T-helper 2 cell treated with Interferon-gamma antibody and Interleukin-4, amounts not matched to agents 100 ng/mL and 5 ng/mL, for 36 hours (primary cell): Measurements from ENCODE around the gene CSTPP1. TPM values are rescaled to one million over a fixed set of nuclear protein-coding genes. Genes with fewer than 3 reads are reported as not detected.
"Not testable (repeated sequence)": the region's sequence is repeated elsewhere in the genome, so short reads cannot be mapped to it uniquely, and the experiment has no call there.

Experiments
- intact Hi-C: fragments of 100-400 bp; cut with micrococcal nuclease; formaldehyde crosslinking; loops from one replicate; pipeline ENCODE4 v1.15.1; 2023
- total RNA-seq: library from RNA; stranded (reverse); gene quantifications from 2 replicates; pipeline ENCODE4 v1.2.3, GENCODE V29; 2022

Gene CSTPP1
- total RNA-seq, 1 donor from 2014 or later = 17.4 TPM

DNA sequence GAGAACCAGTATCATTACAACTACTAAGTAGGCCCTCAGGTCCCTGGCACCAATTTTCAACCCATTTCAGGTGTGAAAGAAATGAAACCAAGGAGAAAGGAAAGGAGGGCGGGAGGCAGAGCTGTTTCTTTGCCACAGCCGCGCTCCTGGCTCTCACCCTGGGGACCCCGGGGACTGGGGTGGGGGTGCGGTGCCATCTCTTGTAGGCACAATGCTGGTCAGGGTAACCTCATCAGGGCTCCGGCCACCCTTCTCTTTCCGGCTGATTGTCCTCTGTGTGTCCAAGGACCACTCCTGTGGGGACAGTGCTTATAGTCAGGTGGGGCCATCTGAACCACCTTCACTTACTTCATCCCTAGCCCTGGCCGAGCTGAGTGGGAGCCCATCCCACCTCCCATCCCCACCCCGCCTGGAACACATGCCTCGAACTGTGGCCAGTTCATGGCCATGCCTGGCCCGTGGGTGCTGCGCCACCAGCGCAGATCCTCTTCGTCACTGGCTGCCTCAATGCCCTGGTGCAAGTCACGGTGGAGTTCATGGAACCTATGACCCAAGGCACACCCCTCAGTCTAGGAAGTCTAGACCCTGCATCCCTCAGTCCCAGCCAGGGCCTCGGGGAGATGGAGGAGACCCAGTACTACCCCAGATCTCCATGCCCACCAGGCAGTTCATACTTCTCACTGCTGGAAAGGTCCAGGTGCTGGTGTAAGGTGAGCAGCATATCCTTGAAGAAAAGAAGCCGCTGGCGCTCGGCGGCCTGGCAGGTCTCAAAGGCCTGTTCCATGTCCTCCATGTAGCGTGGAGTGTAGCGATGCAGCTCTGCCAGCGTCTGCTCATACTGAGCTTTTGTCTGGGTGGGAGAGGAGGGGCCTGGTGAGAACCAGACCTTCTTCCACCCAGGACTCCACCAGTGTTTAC is 242.4 kb downstream of the CSTPP1 start:
- intact Hi-C loops = loop anchor here (5.0 kb wide), 1 partner anchor 562 kb away; the partner anchor contains the start of genes ATG13 and HARBI1

DNA sequence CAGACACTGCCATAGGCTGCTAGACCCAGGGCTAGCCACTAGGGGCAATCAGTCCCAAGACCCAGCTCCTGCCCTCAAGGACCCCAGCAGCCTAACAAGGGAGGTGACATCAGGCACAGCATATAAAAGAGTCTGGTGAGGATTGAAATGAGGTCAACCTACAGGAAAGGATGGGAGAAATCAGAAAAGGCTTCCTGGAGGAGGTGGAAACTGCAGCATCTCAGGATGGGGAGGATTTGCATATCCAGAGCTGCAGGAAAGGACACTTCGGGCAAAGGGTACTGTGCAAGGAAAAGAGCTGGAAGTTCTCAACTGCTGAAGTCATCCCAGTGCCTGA is 243.1 kb downstream of the CSTPP1 start:
- intact Hi-C loops = loop anchor here (5.0 kb wide), 1 partner anchor 562 kb away; the partner anchor contains the start of genes ATG13 and HARBI1

DNA sequence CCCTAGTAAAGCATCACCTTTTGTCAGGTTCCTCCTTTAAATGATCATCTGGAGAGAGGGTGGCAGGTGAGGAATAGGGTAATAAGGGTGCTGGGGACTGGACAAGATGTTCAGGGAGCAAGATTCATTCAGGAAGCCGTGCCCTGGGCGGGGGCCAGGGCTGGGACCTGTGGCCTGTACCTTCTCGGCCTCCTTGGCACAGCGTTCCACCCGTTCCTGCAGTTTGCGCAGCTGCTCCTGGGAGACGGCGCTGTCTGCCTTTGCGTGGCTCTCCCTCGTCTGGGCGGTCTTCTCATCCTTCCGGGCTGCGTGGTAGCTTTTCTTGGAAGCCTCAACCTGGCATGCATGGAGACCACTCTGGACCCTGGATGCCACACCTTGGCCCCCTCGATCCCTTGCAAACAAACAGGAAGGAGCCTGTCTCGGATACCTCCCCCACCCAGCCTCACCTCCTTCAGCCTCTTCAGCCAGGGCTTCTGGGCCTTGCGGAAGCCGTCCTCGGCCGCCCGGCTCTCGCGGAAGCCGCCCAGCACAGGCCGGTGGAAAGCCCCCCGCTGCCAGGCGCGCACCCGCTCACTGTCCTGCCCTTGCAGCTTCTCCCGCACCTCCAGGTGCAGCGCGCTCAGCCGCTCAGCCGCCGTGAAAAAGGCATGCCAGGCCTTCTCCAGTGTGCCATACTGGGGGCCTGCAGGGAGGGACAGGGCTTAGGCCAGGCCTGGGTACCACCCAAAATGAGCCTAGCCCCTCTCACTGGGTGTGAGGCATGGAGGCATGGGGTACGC is 243.6 kb downstream of the CSTPP1 start:
- intact Hi-C loops = no loop called here

GRCh38 chr11:47181271-47181670 is 244.7 kb downstream of the CSTPP1 start:
- intact Hi-C loops = no loop called here

- intact Hi-C loops = no loop called here
These were observed 245.8 kb downstream of the CSTPP1 start for GRCh38 chr11:47182380-47182779.

GRCh38 chr11:47183031-47183856 is 246.7 kb downstream of the CSTPP1 start:
- intact Hi-C loops = no loop called here

DNA sequence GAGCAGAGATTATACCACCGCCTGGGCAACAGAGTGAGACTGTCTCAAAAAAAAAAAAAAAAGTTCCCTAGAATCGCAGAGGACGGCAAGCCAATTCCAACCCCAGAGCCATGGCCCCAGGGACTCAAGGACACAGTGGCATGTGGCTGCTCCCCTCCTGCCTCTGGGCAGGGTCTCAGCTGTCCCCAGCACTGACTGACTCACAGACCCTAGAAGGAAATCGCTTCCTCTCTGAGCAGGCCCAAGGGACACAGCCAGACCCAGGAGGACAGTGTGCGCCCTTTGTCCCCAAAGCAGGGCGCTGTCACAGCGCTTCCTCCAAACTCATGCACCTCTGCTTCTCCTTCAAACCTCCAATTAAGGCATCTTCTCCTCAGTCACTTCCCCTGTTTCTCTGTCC is 247.4 kb downstream of the CSTPP1 start:
- intact Hi-C loops = no loop called here

GRCh38 chr11:47184711-47185304 is 248.2 kb downstream of the CSTPP1 start:
- intact Hi-C loops = no loop called here

- intact Hi-C loops = loop anchor here (1.0 to 2.0 kb wide), 3 partner anchors 8 to 73 kb away; partner anchors contain the start of gene DDB2
These were observed 248.9 kb downstream of the CSTPP1 start for GRCh38 chr11:47185305-47186075.

DNA sequence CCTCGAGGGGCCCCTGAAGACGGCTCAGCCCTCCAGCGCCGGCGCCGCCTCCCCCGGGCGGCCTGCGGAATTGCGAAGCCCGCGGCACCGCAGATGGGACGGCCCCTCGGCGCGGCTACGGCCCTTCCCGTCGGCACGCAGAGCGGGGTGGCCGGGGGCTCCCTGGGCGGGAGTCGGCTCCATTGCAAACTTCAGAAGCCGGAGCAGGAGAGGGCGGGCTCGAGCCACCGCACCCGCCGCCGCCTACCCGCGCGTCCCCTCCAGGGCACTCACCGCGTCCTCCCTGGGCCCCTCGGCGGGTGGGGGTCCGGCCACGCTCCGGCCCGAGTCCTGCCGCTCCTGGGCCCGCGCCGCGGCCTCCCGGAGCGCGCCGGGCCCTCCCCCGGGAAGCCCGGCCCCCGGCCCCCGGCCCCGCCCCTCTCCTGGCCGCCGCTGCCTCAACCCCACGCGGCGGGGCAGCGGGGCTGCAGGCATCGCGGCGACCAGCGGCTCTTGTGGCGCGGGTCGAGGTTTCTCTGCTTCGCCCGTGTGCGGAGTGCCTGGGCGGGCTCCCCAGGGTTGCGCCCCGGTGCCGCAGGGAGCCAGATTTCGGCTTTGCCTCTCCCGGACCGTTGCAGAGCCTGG is 249.6 kb downstream of the CSTPP1 start, which contains the start of gene PACSIN3:
Gene PACSIN3 (minus strand): TSS at position 359 of the 624 bp plus-strand sequence. CDS start 3,707 bp downstream, outside the sequence.
- intact Hi-C loops = loop anchor here (1.0 to 2.0 kb wide), 3 partner anchors 9 to 73 kb away; partner anchors contain the start of gene DDB2

DNA sequence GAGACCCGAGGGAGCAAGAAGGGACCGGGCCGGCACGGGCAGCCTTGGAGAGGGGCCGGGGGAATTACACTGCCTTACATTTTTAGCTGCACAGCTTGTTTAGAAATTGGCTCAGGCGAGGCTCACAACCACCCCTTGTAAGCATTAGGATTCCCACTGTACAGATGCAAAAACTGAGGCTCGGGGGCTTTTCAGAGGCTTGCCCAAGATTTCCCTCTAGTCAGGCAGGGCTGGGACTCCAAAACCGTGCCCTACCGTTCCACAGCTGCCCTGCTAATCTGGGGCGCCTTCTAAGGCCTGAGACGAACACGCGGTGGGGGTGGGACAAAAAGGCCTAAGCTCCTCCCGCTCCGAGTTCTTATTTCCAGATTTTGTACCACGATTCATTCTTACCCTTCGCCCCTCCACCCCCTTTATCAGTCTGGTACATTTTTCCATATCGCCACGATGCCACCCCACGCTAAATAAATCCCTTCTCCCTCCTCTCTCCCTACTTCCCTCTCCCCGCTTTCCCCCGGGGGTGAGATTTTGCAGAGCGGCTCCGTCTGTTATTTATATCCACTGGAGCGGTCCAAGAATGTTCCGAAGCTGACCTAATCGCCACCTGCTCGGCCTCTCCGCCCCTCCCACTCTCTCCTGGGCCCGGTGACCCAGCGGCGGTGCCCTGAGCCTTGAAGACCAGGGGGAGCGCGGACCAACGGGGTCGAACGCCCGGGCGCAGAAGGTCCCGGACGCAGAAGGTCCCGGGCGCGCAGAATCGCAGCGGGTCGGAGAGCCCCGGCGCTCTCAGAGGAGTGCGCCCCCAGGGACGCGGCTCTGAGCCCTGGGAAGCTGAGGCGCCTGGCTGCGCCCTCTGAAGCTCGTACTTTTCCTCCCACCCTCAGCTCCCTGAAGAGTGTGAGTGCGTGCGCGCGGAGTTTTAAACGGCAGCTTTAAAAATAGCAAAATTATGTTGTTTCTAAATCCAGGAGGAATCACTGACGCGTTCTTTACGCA is 250.4 kb downstream of the CSTPP1 start:
- intact Hi-C loops = loop anchor here (1.0 to 2.0 kb wide), 3 partner anchors 10 to 72 kb away; partner anchors contain the start of gene DDB2

DNA sequence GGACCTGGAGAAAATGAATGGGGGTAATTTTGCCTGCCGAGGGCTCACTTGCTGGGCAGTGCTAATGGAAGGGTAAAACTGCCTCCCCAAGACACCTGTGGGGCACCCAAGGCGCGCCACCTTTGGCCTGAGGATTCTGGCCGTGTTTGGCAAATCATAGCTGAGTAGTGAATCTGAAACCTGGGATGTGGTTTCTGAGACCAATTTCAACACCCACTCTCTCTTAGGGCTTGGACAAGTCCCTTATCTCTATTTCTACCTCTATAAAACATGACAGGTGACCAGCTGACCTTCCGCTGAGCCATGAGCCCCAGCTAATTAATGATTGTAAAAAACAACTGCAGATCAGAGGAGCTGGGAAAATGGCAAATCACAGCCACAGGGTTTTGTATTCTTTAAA is 251.2 kb downstream of the CSTPP1 start:
- intact Hi-C loops = loop anchor here (2.0 kb wide), 1 partner anchor 71 kb away; no protein-coding TSS in a partner anchor

DNA sequence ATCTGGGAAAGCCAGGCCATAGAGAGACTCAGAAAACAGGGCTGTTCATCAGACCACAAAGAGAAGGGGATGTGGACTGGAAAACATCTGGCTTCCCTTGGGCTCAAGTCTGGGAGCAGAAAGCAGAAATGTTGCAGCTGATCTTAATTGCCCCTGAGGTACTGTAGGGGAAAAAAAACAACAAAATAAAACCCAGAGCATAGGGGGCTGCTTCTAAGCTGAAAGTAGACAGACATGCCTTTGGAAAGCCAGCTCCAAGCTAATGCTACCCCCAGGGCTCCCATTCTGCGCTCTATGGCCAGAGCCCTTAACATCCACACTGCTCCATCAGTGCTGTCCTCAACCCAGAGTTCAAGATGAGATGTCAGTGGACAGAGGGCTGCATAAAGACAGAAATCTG is 251.7 kb downstream of the CSTPP1 start:
- intact Hi-C loops = no loop called here

GRCh38 chr11:47189100-47189834 is 252.7 kb downstream of the CSTPP1 start:
- intact Hi-C loops = no loop called here

- intact Hi-C loops = not testable (repeated sequence)
These were observed 254.6 kb downstream of the CSTPP1 start for GRCh38 chr11:47191137-47191536.

GRCh38 chr11:47192111-47192510 is 255.6 kb downstream of the CSTPP1 start:
- intact Hi-C loops = no loop called here

GRCh38 chr11:47198161-47198560 is 261.6 kb downstream of the CSTPP1 start:
- intact Hi-C loops = not testable (repeated sequence)
